Measurements from ENCODE around the gene ITGBL1.

ITGBL1 gene

GRCh38 chr13:101763191-101763590 is 310.7 kb downstream of the ITGBL1 start:
- DNase-seq: no peak

All from CD4-positive, alpha-beta T cell treated with Interferon gamma for 1 hour (primary cell).